H54 (cell line): ENCODE results near the gene WNT4.

ENCODE experiments used
- DNase-seq: peaks from one replicate; pipeline ENCODE4 v3.0.0; 2011; ENCODE audit warnings: low spot score, mixed read lengths; ENCODE audit not compliant: insufficient read length
- FAIRE-seq: peaks from 3 replicates; lab custom pipeline; 2011; peaks lifted over from hg19 to GRCh38; lab: Jason Lieb, UNC
- POLR2A ChIP-seq: IDR thresholded peaks from 2 replicates; pipeline ENCODE4 v1.6.1; 2011; ENCODE audit warnings: low read depth, mild to moderate bottlenecking, low read length

The WNT4 gene

GRCh38 chr1:22143065-22144033 is at the start of gene WNT4:
WNT4 (minus strand) TSS chr1:22143097; CDS start chr1:22142922, 175 bp downstream.
- peak; percentile 60 for DNase-seq
- TF ChIP-seq POLR2A = no peak
- FAIRE-seq = no peak

- DNase-seq = no peak
- no peak for FAIRE-seq
- TF ChIP-seq POLR2A = no peak
These were observed 47.8 kb upstream of the WNT4 start for GRCh38 chr1:22190731-22191130.

DNA sequence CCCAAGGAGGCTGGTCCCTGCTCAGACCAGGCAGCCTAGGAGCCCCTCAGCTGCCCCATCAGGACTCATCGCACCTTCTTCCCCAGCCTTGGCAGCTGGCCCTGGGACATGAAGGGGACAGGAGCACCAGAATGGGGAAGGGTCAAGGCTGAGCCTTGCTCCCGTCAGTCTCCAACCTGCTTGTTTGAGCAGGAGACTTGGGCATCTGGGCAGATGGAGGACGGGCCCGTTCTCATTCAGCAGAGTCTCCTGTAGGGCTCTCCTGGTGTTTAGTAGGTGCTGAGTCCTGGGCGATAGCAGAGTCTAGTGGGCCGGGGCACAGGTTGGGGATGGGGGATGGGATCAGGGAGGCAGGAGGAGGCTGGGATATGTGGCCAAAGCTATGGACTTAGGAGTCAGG is 47.4 kb upstream of the WNT4 start:
- DNase-seq (no peak), FAIRE-seq (no peak)
- TF ChIP-seq POLR2A = no peak

DNA sequence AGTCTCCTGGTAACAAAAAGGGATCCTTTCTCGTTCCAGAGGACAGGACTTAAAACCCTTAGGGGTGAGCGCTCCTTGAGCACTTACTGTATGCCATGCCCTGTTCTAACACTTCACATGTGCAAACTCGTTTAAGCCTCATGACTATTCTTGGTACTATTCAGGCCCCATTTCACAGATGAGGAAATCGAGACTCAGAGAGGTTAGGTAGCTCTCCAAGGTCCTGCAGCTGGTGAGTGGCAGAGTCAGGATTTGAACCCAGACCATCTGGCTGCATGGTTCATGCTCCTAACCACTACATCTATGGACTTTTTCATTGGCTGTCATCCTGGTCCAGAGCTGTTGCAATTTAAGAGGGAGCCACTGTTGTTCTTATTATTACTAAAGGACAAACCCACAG is 46.7 kb upstream of the WNT4 start:
- FAIRE-seq = no peak
- DNase-seq = no peak
- no peak for TF ChIP-seq POLR2A

- FAIRE-seq = no peak
- DNase-seq = no peak
- TF ChIP-seq POLR2A = no peak
These were observed 46.0 kb upstream of the WNT4 start for GRCh38 chr1:22188914-22189313.

- FAIRE-seq (no peak), DNase-seq (no peak)
- TF ChIP-seq POLR2A = no peak
These were observed 45.5 kb upstream of the WNT4 start for GRCh38 chr1:22188436-22188835.

GRCh38 chr1:22186311-22186710 is 43.4 kb upstream of the WNT4 start:
- FAIRE-seq (no peak), DNase-seq (no peak)
- no peak for TF ChIP-seq POLR2A

- no peak for TF ChIP-seq POLR2A
- FAIRE-seq (no peak), DNase-seq (no peak)
These were observed 42.2 kb upstream of the WNT4 start for GRCh38 chr1:22184892-22185612.

- FAIRE-seq (no peak), DNase-seq (no peak)
- no peak for TF ChIP-seq POLR2A
These were observed 41.6 kb upstream of the WNT4 start for GRCh38 chr1:22184454-22184853.

DNA sequence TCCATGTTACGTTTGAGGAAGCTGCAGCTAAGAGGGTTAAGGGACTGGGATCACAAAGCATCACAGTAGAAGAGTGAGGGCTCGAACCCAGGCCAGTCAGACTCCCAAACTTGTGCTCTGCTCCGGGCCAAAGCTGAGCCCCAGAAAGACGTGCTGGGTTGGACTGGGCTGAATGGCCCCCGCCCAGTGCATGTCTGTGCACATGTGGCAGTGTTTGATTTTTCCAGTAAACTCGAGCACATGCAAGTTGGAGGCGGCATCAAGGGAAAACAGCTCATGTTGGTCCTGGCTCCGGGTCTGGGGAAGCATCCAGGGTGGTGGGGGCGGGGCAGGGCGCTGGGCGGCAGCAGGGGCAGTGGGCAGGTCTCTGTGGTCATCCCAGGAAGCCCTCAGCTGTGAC is 39.8 kb upstream of the WNT4 start:
- no peak for DNase-seq
- no peak for TF ChIP-seq POLR2A
- FAIRE-seq = no peak

DNA sequence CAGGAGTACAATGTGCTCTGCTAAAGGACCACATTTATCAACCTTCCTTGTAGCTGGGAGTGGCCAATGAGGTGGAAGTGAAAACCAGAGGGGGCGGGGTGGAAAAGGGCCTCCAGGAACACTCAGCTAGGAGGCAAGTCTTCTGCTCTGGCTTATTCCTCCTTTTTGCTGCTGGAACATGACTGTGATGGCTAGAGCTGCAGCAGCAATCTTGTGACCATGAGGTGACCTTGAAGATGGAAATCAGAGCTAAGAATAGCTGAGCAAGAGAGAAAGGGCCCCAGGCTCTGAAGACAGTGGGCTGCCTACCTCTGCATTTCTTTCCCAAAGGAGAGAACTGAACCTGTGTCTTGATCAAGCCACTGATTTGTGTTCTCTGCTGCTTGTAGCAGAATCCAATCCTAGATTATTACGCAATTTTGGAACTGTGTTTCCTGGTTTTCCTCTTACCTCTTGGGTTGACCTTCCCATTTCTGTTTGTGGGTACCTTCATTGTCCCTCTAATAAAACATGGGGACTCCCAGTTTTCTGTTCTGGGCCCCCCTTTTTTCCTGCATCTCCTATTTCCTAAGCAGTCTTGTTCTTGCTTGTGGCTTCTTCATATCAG is 36.4 kb upstream of the WNT4 start:
- no peak for FAIRE-seq
- TF ChIP-seq POLR2A = no peak
- DNase-seq = no peak

- TF ChIP-seq POLR2A = no peak
- FAIRE-seq (no peak), DNase-seq (no peak)
These were observed 34.6 kb upstream of the WNT4 start for GRCh38 chr1:22177354-22178003.

DNA sequence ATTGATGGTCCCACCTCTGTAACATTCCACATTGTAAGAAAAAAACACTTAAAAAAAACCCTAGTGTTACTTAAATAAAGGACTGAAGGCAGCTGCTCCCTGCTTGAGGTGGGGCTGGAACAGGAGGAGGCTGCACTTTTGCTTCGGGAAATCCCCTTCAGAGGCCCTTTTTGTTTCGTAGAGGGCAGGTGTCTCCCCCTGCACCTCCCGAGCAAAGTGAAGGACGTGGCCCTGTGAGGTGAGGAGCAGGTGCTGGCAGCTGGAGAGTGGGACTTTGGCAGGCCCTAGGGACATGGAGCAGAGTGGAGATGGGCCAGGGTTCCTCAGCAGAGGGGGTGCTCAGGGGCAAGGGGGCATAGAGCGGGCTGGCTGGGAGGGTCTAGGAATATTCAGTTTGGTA is 33.4 kb upstream of the WNT4 start:
- DNase-seq (no peak), FAIRE-seq (no peak)
- no peak for TF ChIP-seq POLR2A
